PFSK-1 (cell line): ENCODE results near the gene ATN1.

Experiments
- FOXP2 ChIP-seq: optimal IDR thresholded peaks from 2 replicates; pipeline ENCODE3; 2011; ENCODE audit warnings: borderline replicate concordance, control low read depth, inconsistent platforms; ENCODE audit not compliant: insufficient read depth; ENCODE audit errors: extremely low read length, extremely low read depth
- POLR2AphosphoS5 ChIP-seq: IDR thresholded peaks from 2 replicates; pipeline ENCODE4 v1.6.1; 2012; ENCODE audit warnings: low read depth, mild to moderate bottlenecking, control low read depth, low read length, moderate library complexity
- SIN3A ChIP-seq: IDR thresholded peaks from 2 replicates; pipeline ENCODE4 v1.6.1; 2012; ENCODE audit warnings: mild to moderate bottlenecking, low read length, moderate library complexity, borderline replicate concordance; ENCODE audit not compliant: insufficient read depth
- TAF1 ChIP-seq: IDR thresholded peaks from 2 replicates; pipeline ENCODE4 v1.6.1; 2012; ENCODE audit warnings: low read length, control low read depth, borderline replicate concordance; ENCODE audit not compliant: insufficient read depth
- TF ChIP-seq, protein P1 (sequence below), 2 experiments: IDR thresholded peaks; 2 replicates each; pipeline versions ENCODE4 v1.6.1 to v1.8.0; 2011 to 2012; ENCODE audit warnings: low read depth in 2 of 2, low read length in 2 of 2, control low read depth in 1 of 2, inconsistent platforms in 1 of 2, mild to moderate bottlenecking in 1 of 2, moderate library complexity in 1 of 2; ENCODE audit not compliant: insufficient read depth in 1 of 2

The ATN1 gene

GRCh38 chr12:6957741-6958608 lies 30.2 kb downstream of the ATN1 start:
- no peak for TF ChIP-seq TAF1
- TF ChIP-seq FOXP2 = no peak
- no peak for TF ChIP-seq POLR2AphosphoS5
- no peak for TF ChIP-seq SIN3A
- TF ChIP-seq, protein P1, sequence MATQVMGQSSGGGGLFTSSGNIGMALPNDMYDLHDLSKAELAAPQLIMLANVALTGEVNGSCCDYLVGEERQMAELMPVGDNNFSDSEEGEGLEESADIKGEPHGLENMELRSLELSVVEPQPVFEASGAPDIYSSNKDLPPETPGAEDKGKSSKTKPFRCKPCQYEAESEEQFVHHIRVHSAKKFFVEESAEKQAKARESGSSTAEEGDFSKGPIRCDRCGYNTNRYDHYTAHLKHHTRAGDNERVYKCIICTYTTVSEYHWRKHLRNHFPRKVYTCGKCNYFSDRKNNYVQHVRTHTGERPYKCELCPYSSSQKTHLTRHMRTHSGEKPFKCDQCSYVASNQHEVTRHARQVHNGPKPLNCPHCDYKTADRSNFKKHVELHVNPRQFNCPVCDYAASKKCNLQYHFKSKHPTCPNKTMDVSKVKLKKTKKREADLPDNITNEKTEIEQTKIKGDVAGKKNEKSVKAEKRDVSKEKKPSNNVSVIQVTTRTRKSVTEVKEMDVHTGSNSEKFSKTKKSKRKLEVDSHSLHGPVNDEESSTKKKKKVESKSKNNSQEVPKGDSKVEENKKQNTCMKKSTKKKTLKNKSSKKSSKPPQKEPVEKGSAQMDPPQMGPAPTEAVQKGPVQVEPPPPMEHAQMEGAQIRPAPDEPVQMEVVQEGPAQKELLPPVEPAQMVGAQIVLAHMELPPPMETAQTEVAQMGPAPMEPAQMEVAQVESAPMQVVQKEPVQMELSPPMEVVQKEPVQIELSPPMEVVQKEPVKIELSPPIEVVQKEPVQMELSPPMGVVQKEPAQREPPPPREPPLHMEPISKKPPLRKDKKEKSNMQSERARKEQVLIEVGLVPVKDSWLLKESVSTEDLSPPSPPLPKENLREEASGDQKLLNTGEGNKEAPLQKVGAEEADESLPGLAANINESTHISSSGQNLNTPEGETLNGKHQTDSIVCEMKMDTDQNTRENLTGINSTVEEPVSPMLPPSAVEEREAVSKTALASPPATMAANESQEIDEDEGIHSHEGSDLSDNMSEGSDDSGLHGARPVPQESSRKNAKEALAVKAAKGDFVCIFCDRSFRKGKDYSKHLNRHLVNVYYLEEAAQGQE (IDR thresholded peaks at IDR 0.05; ENCODE audit: insufficient read depth in 1 of 2, low read depth in 2 of 2, low read length in 2 of 2) = no peak

DNA sequence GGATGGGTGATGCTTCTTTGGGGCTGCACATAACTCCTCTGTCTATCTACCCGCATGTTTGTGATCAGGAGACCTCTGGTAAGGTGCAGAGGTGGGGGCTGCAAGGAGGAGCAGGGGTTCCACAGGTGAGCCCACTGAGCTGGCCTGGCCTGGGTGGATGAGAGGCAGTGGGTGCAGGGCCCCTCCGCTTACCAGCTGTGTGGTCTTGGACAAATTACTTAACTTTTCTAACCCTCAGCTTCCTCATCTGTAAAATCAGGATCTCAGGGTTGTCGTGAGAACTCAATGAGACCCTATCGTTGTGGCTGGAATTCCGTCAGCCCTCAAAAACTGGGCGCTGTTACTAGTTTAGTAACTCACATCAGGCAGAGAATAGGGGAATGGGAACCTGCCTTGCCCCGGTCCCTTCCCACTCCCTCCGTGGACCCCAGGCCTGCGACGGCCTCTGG lies 30.9 kb downstream of the ATN1 start:
- TF ChIP-seq SIN3A (no peak), FOXP2 (no peak), TAF1 (no peak), POLR2AphosphoS5 (no peak)
- TF ChIP-seq, protein P1 (IDR thresholded peaks at IDR 0.05; ENCODE audit: insufficient read depth in 1 of 2, low read depth in 2 of 2, low read length in 2 of 2) = no peak

- TF ChIP-seq TAF1 = no peak
- TF ChIP-seq FOXP2 = no peak
- no peak for TF ChIP-seq SIN3A
- no peak for TF ChIP-seq POLR2AphosphoS5
- TF ChIP-seq, protein P1 (IDR thresholded peaks at IDR 0.05; ENCODE audit: insufficient read depth in 1 of 2, low read depth in 2 of 2, low read length in 2 of 2) = no peak
Measured at GRCh38 chr12:6959058-6959804, 31.5 kb downstream of the ATN1 start.

DNA sequence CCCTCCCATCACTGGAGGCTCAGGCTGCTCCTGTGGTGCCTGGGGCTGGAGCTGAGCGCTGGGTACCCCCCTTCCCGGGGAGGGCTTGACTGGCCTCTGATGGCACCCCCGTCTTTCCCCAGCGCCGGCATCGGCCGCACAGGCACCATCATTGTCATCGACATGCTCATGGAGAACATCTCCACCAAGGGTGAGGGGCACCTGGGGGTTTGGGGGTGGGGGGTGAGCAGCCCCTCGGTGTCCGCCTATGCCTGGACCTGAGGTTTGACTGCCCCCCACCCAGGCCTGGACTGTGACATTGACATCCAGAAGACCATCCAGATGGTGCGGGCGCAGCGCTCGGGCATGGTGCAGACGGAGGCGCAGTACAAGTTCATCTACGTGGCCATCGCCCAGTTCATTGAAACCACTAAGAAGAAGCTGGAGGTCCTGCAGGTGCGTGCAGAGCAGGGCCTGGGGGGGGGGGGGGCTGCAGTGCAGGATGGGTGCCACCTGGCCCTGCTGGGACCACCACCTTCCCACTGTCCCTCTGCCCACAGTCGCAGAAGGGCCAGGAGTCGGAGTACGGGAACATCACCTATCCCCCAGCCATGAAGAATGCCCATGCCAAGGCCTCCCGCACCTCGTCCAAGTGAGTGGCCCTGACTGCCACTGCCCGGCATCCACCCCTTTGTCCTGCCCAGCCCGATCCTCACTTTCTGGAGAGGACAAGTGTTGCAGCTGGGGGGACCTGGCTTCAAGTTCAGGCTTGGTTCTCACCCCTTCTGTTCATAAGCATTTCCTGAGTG lies 32.2 kb downstream of the ATN1 start:
- no peak for TF ChIP-seq TAF1
- no peak for TF ChIP-seq FOXP2
- no peak for TF ChIP-seq POLR2AphosphoS5

- TF ChIP-seq, protein P1 (IDR thresholded peaks at IDR 0.05; ENCODE audit: insufficient read depth in 1 of 2, low read depth in 2 of 2, low read length in 2 of 2) = no peak
- no peak for TF ChIP-seq TAF1
- no peak for TF ChIP-seq FOXP2
- no peak for TF ChIP-seq SIN3A
- no peak for TF ChIP-seq POLR2AphosphoS5
Measured at GRCh38 chr12:6960593-6961277, 33.0 kb downstream of the ATN1 start.
